Cerebellar nuclear complex (tissue), 1 donor: ENCODE data around the gene ERBIN.
"Not testable (repeated sequence)": the region's sequence is repeated elsewhere in the genome, so short reads cannot be mapped to it uniquely, and the experiment has no call there.

Experiments
- DNase-seq, 2 experiments: peaks; one replicate each; lab custom pipeline; 2025; lab: John Stamatoyannopoulos, UW

The ERBIN gene

GRCh38 chr5:65957703-65958102 is 31.3 kb downstream of the ERBIN start:
- not testable (repeated sequence) for DNase-seq

- DNase-seq: no peak
These were observed 35.3 kb downstream of the ERBIN start for GRCh38 chr5:65961633-65962032.

DNA sequence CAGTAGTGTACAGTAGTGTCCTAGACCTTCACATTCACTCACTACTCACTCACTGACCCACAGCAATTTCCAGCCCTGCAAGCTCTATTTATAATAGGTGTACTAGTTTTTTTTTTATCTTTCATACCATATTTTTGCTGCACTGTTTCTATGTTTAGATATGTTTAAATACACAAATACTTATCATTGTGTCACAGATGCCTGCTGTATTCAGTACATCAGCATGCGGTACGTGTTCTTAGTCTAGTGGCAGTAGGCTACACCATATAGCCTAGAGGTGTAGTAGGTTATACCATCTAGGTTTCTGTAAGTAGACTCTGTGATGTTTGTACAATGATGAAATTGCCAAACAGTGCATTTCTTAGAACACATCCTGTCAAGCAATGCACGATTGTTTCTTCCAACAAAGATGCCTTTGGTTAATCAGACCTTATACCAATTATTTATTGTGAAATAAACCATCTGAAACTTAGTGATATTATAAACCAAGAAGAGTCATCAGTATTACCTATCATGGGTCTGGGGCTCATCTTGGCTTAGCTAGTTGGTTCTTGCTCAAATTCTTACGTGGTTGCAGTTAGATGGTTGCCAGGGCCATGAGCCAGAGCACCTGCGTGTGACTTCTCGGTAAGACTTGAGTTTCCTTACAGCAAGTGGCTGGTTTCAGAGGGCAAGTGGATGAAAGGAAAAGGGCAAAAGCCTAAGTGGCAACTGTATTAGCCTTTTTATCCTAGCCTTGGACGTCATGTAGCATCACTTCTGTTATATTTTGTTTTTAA is 41.1 kb downstream of the ERBIN start:
- DNase-seq: no peak

DNA sequence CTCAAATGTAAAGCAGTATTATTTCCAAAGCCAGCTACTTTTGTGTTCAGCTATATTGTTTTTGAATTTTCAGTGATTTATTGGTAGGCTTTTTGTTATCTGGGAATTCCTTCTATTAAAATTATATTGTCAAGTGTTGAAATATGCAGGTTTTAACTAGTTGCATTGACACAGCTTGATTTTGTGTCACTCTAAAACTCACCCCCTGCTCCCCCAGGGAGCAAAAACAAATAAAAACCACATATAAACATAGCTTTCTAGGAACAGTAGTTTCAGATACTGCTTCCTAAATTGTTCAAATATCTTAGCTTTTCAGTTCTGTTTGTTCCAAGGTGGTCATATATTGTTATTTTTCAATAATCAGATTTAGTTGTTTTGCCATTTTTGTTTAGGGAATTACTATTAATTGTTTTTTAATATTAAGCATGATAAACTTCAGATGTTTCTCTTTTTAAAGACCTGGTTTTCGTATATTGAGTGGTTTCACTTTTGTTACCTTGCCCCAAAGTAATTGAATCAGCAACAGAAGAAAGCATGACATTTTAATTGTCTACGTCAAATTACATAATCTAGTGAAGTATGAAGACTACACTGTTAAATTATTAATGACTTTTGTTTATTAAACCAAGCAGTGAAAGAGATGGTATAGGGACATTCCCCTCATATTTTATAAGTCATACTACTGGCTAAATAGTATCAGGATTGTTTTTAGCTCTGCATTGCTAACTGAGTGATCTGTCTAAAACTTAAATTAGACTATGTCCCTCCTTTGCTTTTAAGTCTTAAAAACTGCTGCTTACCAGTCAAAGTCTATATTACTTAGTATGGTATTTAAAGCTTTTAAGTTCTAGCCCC is 43.4 kb downstream of the ERBIN start:
- no peak for DNase-seq

GRCh38 chr5:65970481-65971367 is 44.3 kb downstream of the ERBIN start:
- DNase-seq: no peak

DNA sequence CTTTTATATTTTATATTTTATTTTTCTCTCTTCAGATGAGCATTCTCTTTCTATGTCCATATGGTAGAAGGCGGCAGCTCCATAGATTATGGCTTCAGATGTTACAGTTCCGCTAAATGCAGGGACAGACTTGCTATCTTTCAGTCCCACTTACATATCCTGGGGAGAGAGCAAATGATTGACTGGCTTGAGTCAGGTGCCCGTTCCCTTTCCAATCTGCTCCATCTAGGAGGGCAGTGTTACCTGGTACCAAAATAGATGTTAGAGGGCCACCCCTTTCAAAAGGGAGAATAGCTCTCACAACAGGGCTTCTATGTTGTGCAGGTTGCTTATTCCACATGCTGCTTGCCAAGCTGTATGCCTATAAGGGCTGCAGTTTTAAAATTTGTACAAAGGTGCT is 45.3 kb downstream of the ERBIN start:
- DNase-seq: no peak

GRCh38 chr5:65972896-65973295 is 46.5 kb downstream of the ERBIN start:
- not testable (repeated sequence) for DNase-seq

DNA sequence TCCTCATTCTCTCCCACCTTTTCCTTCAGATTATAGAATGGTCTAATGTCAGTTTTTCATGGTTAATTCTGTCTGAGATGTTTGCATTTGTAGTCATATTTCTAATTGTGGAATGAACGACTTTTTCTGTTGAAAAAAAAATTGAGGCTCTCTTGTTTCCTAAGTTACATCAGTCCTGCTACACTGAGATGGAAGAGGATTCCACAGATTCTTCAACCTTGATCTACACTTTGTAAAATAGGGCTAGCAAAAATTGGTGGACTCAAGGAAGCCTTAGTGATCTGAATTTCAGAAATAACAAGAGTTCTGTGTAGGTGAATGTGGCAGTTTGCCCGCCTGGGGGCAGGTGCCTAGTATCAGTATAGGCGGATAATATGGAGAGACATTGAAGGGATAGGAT is 51.9 kb downstream of the ERBIN start:
- no peak for DNase-seq

DNA sequence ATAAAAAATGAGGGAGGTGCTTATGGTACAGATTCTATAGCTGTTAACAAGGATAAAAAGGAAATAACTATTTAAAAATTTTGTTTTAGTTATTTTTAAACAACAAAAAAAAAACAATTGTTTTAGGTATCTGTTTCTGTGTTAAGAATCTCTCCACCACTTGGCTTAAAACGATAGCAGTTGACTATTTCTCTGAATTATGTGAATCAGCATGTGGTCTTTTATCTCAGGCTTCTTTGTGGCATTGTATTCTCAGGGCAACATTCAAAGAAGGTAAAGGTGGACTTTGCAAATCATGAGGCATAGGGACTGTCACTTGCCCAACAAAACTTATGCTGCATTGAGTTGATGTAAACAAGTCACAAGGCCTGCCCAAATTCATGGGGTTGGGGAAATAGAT is 55.2 kb downstream of the ERBIN start:
- DNase-seq: no peak

- no peak for DNase-seq
These were observed 55.7 kb downstream of the ERBIN start for GRCh38 chr5:65981969-65982619.

- no peak for DNase-seq
These were observed 56.3 kb downstream of the ERBIN start for GRCh38 chr5:65982635-65983034.

GRCh38 chr5:65984098-65984885 is 57.9 kb downstream of the ERBIN start:
- no peak for DNase-seq

DNA sequence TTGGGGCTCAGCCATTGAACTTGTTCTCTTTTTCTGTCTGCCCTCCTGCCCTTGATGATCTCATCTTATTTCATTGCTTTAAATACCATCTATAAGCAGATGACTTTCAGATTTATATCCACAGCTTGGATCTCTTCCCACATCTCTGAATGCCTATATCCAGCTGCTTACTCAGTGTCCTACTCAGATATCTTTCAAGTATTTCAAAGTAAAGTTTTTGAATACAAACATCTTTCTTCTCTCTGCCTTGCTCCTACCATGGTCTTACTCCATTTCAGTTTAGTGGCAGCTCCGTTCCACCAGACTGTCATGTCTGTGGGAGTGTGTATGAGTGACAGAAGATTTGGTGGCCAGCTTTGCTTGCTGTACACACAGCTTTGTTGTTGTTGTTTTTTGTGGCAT is 59.7 kb downstream of the ERBIN start:
- DNase-seq: no peak

- DNase-seq: no peak
These were observed 60.4 kb downstream of the ERBIN start for GRCh38 chr5:65986796-65987195.

GRCh38 chr5:65987982-65988381 is 61.6 kb downstream of the ERBIN start:
- DNase-seq: no peak

DNA sequence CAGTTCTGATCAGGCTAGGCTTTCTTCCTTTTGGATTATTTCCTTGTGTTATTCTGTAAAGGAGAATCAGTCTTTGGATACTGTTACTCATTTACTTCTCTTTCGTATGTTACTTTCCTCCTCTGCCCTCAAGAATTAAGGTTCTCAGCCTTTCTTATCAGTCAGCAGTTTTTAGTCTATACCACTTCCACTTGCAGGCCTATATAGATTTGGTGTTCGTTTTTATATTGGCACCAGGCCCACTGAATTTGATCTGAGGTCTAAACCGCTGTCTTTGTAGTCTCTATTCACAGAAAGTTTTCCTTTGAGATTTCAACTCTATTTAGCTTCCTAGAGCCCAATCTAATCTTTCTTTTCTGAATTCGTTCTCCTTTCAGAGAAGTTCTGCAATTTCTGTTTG is 62.8 kb downstream of the ERBIN start:
- no peak for DNase-seq

DNA sequence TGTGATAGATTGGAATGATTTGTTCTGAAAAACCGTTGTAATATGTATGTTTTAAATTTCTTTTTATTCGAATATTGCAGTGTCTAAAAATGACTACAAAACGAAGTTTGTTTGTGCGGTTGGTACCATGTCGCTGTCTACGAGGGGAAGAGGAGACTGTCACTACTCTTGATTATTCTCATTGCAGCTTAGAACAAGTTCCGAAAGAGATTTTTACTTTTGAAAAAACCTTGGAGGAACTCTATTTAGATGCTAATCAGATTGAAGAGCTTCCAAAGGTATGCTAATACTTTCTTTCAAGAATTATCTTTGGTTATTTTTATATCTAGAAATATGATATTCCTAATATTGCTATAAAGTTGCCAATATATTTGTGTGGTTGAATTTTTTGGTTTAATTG is 66.3 kb downstream of the ERBIN start:
- no peak for DNase-seq

- DNase-seq: no peak
These were observed 67.9 kb downstream of the ERBIN start for GRCh38 chr5:65994117-65994786.

GRCh38 chr5:65999061-65999723 is 72.8 kb downstream of the ERBIN start:
- DNase-seq: no peak

- no peak for DNase-seq
These were observed 75.6 kb downstream of the ERBIN start for GRCh38 chr5:66001952-66002351.
